GM19043 (cell line): ENCODE results near the gene NSF.
"Not testable (repeated sequence)": the region's sequence is repeated elsewhere in the genome, so short reads cannot be mapped to it uniquely, and the experiment has no call there.

ENCODE experiments used
- ATAC-seq: cut with Tn5 transposase; IDR thresholded peaks from one replicate; pipeline ENCODE4 v1.9.1; 2021; ENCODE audit warnings: low read depth; ENCODE audit not compliant: unreplicated experiment

The NSF gene

GRCh38 chr17:46627452-46627851 is 37.0 kb downstream of the NSF start:
- not testable (repeated sequence) for ATAC-seq

DNA sequence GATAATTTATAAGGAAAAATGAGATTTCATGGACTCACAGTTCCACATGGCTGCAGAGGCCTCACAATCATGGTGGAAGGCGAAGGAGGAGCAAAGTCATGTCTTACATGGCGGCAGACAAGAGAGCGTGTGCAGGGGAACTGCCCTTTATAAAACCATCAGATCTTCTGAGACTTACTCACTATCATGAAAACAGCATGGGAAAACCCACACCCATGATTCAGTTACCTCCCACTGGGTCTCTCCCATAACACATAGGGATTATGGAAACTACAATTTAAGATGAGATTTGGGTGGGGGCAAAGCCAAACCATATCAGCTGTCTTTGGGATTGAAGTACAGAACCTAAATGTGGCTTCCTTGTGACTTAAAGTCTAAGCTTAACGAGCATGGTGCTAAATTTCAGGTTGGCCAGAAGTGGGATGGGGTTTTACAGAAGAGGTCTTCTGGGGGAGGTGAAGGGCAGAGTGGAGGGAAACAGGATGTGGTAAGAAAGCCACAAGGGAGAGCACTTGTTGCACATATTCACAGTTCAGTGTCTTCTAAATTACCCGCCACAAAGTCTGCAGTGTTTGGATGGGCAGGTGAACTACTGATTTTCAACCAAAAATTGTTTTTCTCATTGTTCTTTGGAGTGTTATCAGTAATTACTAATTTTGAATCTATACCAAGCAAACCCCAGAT is 38.4 kb downstream of the NSF start:
- ATAC-seq: not testable (repeated sequence)

- not testable (repeated sequence) for ATAC-seq
These were observed 41.7 kb downstream of the NSF start for GRCh38 chr17:46632146-46632545.

- ATAC-seq: not testable (repeated sequence)
These were observed 44.4 kb downstream of the NSF start for GRCh38 chr17:46634844-46635243.

- ATAC-seq: not testable (repeated sequence)
These were observed 51.6 kb downstream of the NSF start for GRCh38 chr17:46641861-46642656.

- ATAC-seq: not testable (repeated sequence)
These were observed 56.8 kb downstream of the NSF start for GRCh38 chr17:46647251-46647650.

- not testable (repeated sequence) for ATAC-seq
These were observed 57.3 kb downstream of the NSF start for GRCh38 chr17:46647688-46648278.

GRCh38 chr17:46649246-46649645 is 58.8 kb downstream of the NSF start:
- not testable (repeated sequence) for ATAC-seq

DNA sequence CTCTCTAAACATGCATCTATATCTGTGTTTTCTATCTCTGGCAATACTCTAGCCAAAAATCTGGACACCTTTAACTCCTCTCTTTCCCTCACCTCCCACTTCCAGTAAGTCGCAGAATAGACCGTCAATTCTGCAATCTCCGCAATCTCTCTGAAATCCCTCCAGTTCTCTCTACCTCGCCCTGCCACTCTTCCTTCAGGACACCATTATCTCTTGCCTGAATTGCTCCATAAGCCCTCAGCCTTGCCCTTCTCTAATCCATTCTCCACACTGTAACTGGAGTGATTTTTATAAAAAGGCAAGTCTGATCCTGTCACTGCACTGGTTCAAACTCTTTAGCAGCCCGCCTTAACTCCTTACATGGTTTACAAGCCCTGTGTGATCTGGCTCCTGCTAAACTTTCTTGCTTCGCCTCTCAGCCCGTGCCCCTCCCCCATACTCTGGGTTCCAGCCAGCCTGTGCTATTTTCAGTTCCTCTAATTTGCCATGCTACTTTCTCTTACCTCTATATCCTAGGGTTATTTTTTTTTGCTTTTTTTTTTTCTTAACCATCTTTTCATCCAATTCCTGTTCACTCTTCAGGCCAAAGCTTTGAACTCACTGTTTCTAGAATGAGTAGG is 61.7 kb downstream of the NSF start:
- not testable (repeated sequence) for ATAC-seq

DNA sequence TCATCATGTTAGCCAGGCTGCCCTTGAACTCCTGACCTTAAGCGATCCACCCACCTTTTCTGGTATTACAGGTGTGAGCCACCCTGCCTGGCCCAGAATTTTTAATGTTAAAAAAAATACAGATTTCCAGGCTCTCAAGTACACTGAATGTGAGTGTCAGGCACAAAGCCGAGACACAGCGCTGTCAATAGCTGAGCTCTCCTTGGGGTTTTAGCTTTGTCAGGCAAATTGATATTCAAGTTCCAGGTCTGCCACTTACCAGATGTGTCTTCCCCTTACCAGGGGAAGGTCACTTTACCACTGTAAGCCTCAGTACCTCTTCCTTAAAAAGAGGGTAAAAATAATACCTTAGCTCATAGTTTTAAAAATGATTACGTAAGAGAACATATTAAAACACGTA is 67.8 kb downstream of the NSF start:
- ATAC-seq: not testable (repeated sequence)

- ATAC-seq: not testable (repeated sequence)
These were observed 69.2 kb downstream of the NSF start for GRCh38 chr17:46659702-46660101.

GRCh38 chr17:46663123-46663522 is 72.7 kb downstream of the NSF start:
- ATAC-seq: not testable (repeated sequence)

GRCh38 chr17:46663552-46663951 is 73.1 kb downstream of the NSF start:
- not testable (repeated sequence) for ATAC-seq

GRCh38 chr17:46665969-46666368 is 75.5 kb downstream of the NSF start:
- not testable (repeated sequence) for ATAC-seq

GRCh38 chr17:46670789-46671188 is 80.3 kb downstream of the NSF start:
- not testable (repeated sequence) for ATAC-seq

GRCh38 chr17:46672777-46673176 is 82.3 kb downstream of the NSF start:
- not testable (repeated sequence) for ATAC-seq

DNA sequence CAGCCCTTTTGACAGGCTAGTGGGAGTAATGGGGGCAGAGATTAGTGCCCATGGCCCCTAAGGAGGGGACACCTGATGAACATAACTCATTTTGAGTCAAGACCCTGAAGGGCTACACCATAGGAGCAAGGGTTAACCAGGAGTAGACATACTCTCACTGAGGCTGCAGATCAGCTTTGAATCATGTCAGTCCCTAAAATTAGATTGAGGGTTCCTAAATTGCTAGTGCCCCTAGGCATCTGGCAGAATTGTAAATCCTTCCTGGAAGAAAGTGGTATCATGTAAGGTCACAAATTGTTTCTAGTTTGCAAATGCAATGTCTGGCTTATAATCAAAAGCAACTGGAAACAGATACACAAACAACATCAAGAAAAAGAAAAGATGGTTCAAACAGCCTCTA is 87.3 kb downstream of the NSF start:
- ATAC-seq: not testable (repeated sequence)

GRCh38 chr17:46683653-46684052 is 93.2 kb downstream of the NSF start:
- ATAC-seq: not testable (repeated sequence)

DNA sequence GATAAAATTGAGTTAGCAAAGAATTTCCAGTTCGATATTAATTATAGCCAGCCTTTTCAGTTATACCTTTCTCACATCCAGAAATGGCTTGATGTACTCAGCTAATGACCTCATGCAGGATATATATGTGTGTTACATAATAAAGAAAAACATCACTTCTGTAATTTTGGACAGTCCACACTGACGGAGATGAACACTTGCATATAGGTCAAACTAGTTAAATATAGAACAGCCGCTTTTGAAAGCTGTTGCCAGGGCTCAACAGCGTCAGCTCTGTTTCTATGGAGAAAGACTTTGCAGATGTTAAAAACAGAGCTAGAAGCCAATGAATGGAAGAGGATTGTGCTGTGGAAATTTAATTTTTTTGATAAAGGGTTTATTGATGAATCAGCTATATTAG is 94.8 kb downstream of the NSF start:
- not testable (repeated sequence) for ATAC-seq

- ATAC-seq: not testable (repeated sequence)
These were observed 101.7 kb downstream of the NSF start for GRCh38 chr17:46692196-46692595.

DNA sequence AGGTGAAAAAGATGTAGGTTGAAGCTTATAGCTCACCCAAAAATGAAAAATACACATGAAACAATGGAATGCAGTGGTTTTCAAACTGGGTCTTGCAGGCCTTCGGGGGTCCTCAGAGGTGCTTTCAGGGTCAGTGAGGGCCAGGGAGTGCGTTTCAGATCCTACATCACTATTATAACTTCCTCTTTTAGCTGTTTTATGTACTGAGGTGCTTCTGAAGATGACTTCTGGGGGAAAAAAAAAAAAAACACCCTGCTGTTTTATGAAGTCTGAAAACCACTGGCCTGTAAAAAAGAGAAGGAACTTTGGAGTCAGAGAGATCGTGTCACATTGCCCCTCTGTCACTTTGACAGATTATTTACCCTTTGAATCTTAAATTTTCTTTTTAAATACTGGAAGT is 102.8 kb downstream of the NSF start:
- ATAC-seq: not testable (repeated sequence)
